HG02642 (cell line): ENCODE data around the gene TTBK1.
"Not testable (repeated sequence)": the region's sequence is repeated elsewhere in the genome, so short reads cannot be mapped to it uniquely, and the experiment has no call there.

ENCODE experiments used
- ATAC-seq: cut with Tn5 transposase; IDR thresholded peaks from one replicate; pipeline ENCODE4 v1.9.1; 2021; ENCODE audit warnings: mild to moderate bottlenecking; ENCODE audit not compliant: unreplicated experiment, poor library complexity

The TTBK1 gene

GRCh38 chr6:43299338-43300293, 56.3 kb downstream of the TTBK1 start:
- no peak for ATAC-seq

GRCh38 chr6:43301081-43301870, 58.0 kb downstream of the TTBK1 start:
- no peak for ATAC-seq

GRCh38 chr6:43302126-43302525, 58.8 kb downstream of the TTBK1 start:
- no peak for ATAC-seq

GRCh38 chr6:43303006-43303405, 59.7 kb downstream of the TTBK1 start:
- ATAC-seq: not testable (repeated sequence)

- ATAC-seq: no peak
These were observed 60.6 kb downstream of the TTBK1 start for GRCh38 chr6:43303751-43304331.

- ATAC-seq: no peak
These were observed 61.1 kb downstream of the TTBK1 start for GRCh38 chr6:43304361-43304760.

- ATAC-seq: no peak
These were observed 61.6 kb downstream of the TTBK1 start for GRCh38 chr6:43304882-43305281.

- no peak for ATAC-seq
These were observed 62.8 kb downstream of the TTBK1 start for GRCh38 chr6:43306086-43306485.

GRCh38 chr6:43307451-43308100, 64.3 kb downstream of the TTBK1 start:
- no peak for ATAC-seq

- ATAC-seq: no peak
These were observed 65.1 kb downstream of the TTBK1 start, which contains the start of gene CRIP3 for GRCh38 chr6:43308101-43308989. TSS of gene CRIP3 (minus strand) at chr6:43308826. CDS start at chr6:43308792, 34 bp downstream.

- ATAC-seq: no peak
These were observed 65.8 kb downstream of the TTBK1 start for GRCh38 chr6:43308990-43309477.

GRCh38 chr6:43310134-43310533, 66.9 kb downstream of the TTBK1 start:
- ATAC-seq: no peak

- ATAC-seq: no peak
These were observed 67.3 kb downstream of the TTBK1 start for GRCh38 chr6:43310624-43311023.

- ATAC-seq: no peak
These were observed 68.4 kb downstream of the TTBK1 start for GRCh38 chr6:43311666-43312065.

- no peak for ATAC-seq
These were observed 70.5 kb downstream of the TTBK1 start for GRCh38 chr6:43313813-43314212.

GRCh38 chr6:43318011-43318410, 74.7 kb downstream of the TTBK1 start:
- ATAC-seq: no peak

- ATAC-seq: no peak
These were observed 82.6 kb downstream of the TTBK1 start for GRCh38 chr6:43325876-43326275.

GRCh38 chr6:43328528-43328927, 85.2 kb downstream of the TTBK1 start:
- ATAC-seq: no peak

- no peak for ATAC-seq
These were observed 88.2 kb downstream of the TTBK1 start for GRCh38 chr6:43331470-43331869.
